HG02885 (cell line): ENCODE results near the gene PDE8B.

Experiments used
- ATAC-seq: cut with Tn5 transposase; IDR thresholded peaks from one replicate; pipeline ENCODE4 v1.9.1; 2021; ENCODE audit warnings: mild to moderate bottlenecking; ENCODE audit not compliant: unreplicated experiment, poor library complexity

Gene PDE8B

GRCh38 chr5:77186652-77187370 lies 23.7 kb upstream of the PDE8B start:
- ATAC-seq, result no peak

GRCh38 chr5:77189421-77189820 lies 21.1 kb upstream of the PDE8B start:
- no peak for ATAC-seq

- ATAC-seq, result no peak
Measured at GRCh38 chr5:77192441-77193050, 17.9 kb upstream of the PDE8B start.

GRCh38 chr5:77194762-77195161 lies 15.7 kb upstream of the PDE8B start:
- ATAC-seq, result no peak

GRCh38 chr5:77197840-77198554 lies 12.5 kb upstream of the PDE8B start:
- no peak for ATAC-seq

GRCh38 chr5:77200663-77201062 lies 9.8 kb upstream of the PDE8B start:
- ATAC-seq, result no peak

GRCh38 chr5:77202145-77202544 lies 8.3 kb upstream of the PDE8B start:
- no peak for ATAC-seq

- ATAC-seq, result no peak
Measured at GRCh38 chr5:77204967-77205366, 5.5 kb upstream of the PDE8B start.

- no peak for ATAC-seq
Measured at GRCh38 chr5:77208507-77209163, 1.8 kb upstream of the PDE8B start.

GRCh38 chr5:77209495-77210090 lies 887 bp upstream of the PDE8B start:
- no peak for ATAC-seq

GRCh38 chr5:77210964-77211690 lies 647 bp downstream of the PDE8B start:
- no peak for ATAC-seq

GRCh38 chr5:77211691-77212047 lies 1.2 kb downstream of the PDE8B start:
- ATAC-seq, result no peak

- ATAC-seq, result no peak
Measured at GRCh38 chr5:77213601-77214000, 3.1 kb downstream of the PDE8B start.

GRCh38 chr5:77214151-77214550 lies 3.7 kb downstream of the PDE8B start:
- no peak for ATAC-seq

- ATAC-seq, result no peak
Measured at GRCh38 chr5:77218263-77218662, 7.8 kb downstream of the PDE8B start.

GRCh38 chr5:77221115-77221514 lies 10.6 kb downstream of the PDE8B start:
- ATAC-seq, result no peak

GRCh38 chr5:77222722-77223121 lies 12.2 kb downstream of the PDE8B start:
- no peak for ATAC-seq

GRCh38 chr5:77223653-77224052 lies 13.2 kb downstream of the PDE8B start:
- no peak for ATAC-seq

GRCh38 chr5:77224672-77225355 lies 14.3 kb downstream of the PDE8B start:
- ATAC-seq, result no peak

GRCh38 chr5:77225531-77225930 lies 15.1 kb downstream of the PDE8B start:
- ATAC-seq, result no peak
